ENCODE measurements around the gene PLEKHJ1. TPM values are rescaled to one million over a fixed set of nuclear protein-coding genes. Genes with fewer than 3 reads are reported as not detected.

The PLEKHJ1 gene
- total RNA-seq, 1 experiment from 2014 or later: 78.6 TPM

DNA sequence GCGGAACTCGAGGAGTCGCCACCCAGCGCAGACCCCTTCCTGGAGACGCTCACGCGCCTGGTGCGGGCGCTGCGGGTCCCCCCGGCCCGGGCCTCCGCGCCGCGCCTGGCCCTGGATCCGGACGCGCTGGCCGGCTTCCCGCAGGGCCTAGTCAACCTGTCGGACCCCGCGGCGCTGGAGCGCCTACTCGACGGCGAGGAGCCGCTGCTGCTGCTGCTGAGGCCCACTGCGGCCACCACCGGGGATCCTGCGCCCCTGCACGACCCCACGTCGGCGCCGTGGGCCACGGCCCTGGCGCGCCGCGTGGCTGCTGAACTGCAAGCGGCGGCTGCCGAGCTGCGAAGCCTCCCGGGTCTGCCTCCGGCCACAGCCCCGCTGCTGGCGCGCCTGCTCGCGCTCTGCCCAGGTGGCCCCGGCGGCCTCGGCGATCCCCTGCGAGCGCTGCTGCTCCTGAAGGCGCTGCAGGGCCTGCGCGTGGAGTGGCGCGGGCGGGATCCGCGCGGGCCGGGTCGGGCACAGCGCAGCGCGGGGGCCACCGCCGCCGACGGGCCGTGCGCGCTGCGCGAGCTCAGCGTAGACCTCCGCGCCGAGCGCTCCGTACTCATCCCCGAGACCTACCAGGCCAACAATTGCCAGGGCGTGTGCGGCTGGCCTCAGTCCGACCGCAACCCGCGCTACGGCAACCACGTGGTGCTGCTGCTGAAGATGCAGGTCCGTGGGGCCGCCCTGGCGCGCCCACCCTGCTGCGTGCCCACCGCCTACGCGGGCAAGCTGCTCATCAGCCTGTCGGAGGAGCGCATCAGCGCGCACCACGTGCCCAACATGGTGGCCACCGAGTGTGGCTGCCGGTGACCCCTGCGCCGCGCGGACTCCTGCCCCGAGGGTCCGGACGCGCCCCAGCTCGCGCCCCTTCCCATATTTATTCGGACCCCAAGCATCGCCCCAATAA lies 15.3 kb upstream of the PLEKHJ1 start:
- ATAC-seq (no peak), DNase-seq (ENCODE audit: low read depth, low spot score) (no peak)
- no peaks in the 10 kb centered on the region for H3K27me3 ChIP-seq (ENCODE audit: control insufficient read depth, insufficient read depth, low read length)
- CTCF ChIA-PET: no interaction called here
- no TSS peak for BruUV-seq (replicated peaks)
- in situ Hi-C loops (cut with HindIII; ENCODE audit: low pct_unique_long_range_greater_than_20kb, low sequenced_read_pairs): no loop called here
- H3K4me1 ChIP-seq (ENCODE audit: control insufficient read depth, insufficient read depth, low read length): peaks cover 7% of the 10 kb centered on the region
- no peaks in the 10 kb centered on the region for H3K9me3 ChIP-seq (ENCODE audit: control insufficient read depth, insufficient read depth, low read depth, low read length)
- no peak overlapping the region for H3K27ac ChIP-seq (ENCODE audit: low read length)
- H3K36me3 ChIP-seq (ENCODE audit: control insufficient read depth, insufficient read depth, low read length): no peaks in the 10 kb centered on the region
- no peak overlapping the region for H3K4me3 ChIP-seq (ENCODE audit: low read depth in 2 of 2, low read length in 2 of 2)
- TF ChIP-seq CTCF (IDR thresholded peaks at IDR 0.05): no peak
- POLR2A ChIA-PET: no interaction called here
- intact Hi-C loops (cut with micrococcal nuclease; ENCODE audit: unreplicated experiment): no loop called here

DNA sequence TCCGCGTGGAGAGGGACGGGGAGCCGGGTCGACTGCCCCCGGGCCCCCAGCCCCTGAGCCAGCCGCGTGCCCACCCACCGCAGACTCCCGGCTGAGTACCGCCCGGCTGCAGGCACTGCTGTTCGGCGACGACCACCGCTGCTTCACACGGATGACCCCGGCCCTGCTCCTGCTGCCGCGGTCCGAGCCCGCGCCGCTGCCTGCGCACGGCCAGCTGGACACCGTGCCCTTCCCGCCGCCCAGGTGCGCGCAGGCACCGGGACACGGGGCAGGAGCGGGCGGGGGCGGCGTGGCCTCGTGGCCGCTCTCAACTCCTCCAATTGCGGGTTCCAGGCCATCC lies 14.6 kb upstream of the PLEKHJ1 start:
- TF ChIP-seq POLR2AphosphoS5 (IDR thresholded peaks at IDR 0.05; ENCODE audit: low read depth, low read length) (no peak), CTCF (IDR thresholded peaks at IDR 0.05) (no peak), REST (IDR thresholded peaks at IDR 0.05; ENCODE audit: insufficient read depth in 1 of 2, low read depth in 2 of 2, low read length in 1 of 2) (no peak), SIN3A (IDR thresholded peaks at IDR 0.05; ENCODE audit: borderline replicate concordance, insufficient read depth, low read depth, low read length) (no peak), TCF7L2 (IDR thresholded peaks at IDR 0.05; ENCODE audit: low read depth, low read length) (no peak)
- DNase-seq (ENCODE audit: low read depth, low spot score) (no peak), ATAC-seq (no peak)
- in situ Hi-C loops (cut with HindIII; ENCODE audit: low pct_unique_long_range_greater_than_20kb, low sequenced_read_pairs) (no loop called here), intact Hi-C loops (cut with micrococcal nuclease; ENCODE audit: unreplicated experiment) (no loop called here)
- no peaks in the 10 kb centered on the region for H3K36me3 ChIP-seq (ENCODE audit: control insufficient read depth, insufficient read depth, low read length)
- H3K4me1 ChIP-seq (ENCODE audit: control insufficient read depth, insufficient read depth, low read length): peaks cover 7% of the 10 kb centered on the region
- H3K9me3 ChIP-seq (ENCODE audit: control insufficient read depth, insufficient read depth, low read depth, low read length): no peaks in the 10 kb centered on the region
- no peaks in the 10 kb centered on the region for H3K27me3 ChIP-seq (ENCODE audit: control insufficient read depth, insufficient read depth, low read length)
- ChIA-PET POLR2A (no interaction called here), CTCF (no interaction called here)
- no TSS peak for BruUV-seq (replicated peaks)
- no peak overlapping the region for H3K4me3 ChIP-seq (ENCODE audit: low read depth in 2 of 2, low read length in 2 of 2)
- H3K27ac ChIP-seq (ENCODE audit: low read length): no peak overlapping the region
